DND-41 (cell line): ENCODE results near the gene REPS1.
"Not testable (repeated sequence)": the region's sequence is repeated elsewhere in the genome, so short reads cannot be mapped to it uniquely, and the experiment has no call there.

Experiments
- CTCF ChIP-seq: IDR thresholded peaks from 2 replicates; pipeline ENCODE4 v1.5.1; 2012; ENCODE audit warnings: borderline replicate concordance, low read length, moderate library complexity, mild to moderate bottlenecking; ENCODE audit not compliant: poor library complexity, severe bottlenecking; ENCODE audit errors: extremely low read depth
- EZH2 ChIP-seq: IDR thresholded peaks from 3 replicates; pipeline ENCODE4 v1.6.1; 2012; ENCODE audit warnings: borderline replicate concordance, low read depth, mild to moderate bottlenecking, moderate library complexity, low read length, inconsistent platforms; ENCODE audit not compliant: severe bottlenecking

GRCh38 chr6:138993410-138993809 is 5.4 kb upstream of the REPS1 start:
- not testable (repeated sequence) for TF ChIP-seq CTCF, EZH2
